Right ventricle myocardium inferior (tissue), 1 donor: ENCODE data around the gene RPL22. TPM values are rescaled to one million over a fixed set of nuclear protein-coding genes. Genes with fewer than 3 reads are reported as not detected.
A peak's percentile ranks its signal among the peaks of the same experiment; 100 is the strongest.

Experiments used
- ATAC-seq: fragments of 200-7000 bp; cut with Tn5 transposase; one replicate; pipeline ENCODE4 v1.9.1; 2020; ENCODE audit warnings: mild to moderate bottlenecking, moderate library complexity
- DNase-seq: peaks from one replicate; pipeline ENCODE4 v3.0.0; 2021; ENCODE audit errors: missing footprints
- intact Hi-C: fragments of 100-400 bp; cut with DNase I; formaldehyde crosslinking; loops from one replicate; pipeline ENCODE4 v1.11.0; 2022
- total RNA-seq: library from RNA; stranded (reverse); fragmentation: NEBNext Ultra II Directional; extraction: Animal tissue kit (Norgen Biotek cat#: 25700); gene quantifications from one replicate; pipeline ENCODE4 v1.2.1, GENCODE V29; 2021
- donor health status: DM: no; HTN: yes; CAD: no; lungs with severe emphysema.

Gene RPL22
- total RNA-seq, 1 donor from 2014 or later = 264 TPM

DNA sequence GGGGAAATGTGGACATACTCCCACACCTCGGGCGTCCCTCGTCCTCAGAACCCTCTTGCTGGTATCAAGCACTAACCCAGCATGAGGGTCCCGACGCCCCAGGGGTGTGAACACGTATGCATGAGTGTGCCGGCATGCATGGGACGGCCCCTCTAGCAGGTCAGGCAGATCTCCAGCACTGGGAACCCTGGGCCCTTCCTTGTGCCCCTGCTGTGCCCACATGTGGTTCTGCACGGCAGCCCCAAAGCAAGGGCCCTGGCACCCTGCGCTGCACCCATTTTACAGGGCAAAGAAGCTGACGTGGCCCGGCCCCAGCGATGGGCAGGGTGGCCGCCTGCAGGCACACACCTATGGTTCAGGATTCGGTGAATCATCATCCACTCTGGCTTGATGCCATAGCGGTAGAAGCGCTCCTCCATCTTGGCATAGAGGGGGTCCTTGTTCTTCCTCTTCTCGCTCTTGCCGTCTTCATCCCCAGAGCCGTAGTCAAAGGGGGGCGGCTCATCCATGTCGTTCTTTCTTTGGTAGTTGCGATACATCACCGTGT lies 53.5 kb downstream of the RPL22 start:
- DNase-seq (no peak), ATAC-seq (no peak)
- intact Hi-C loops = no loop called here

DNA sequence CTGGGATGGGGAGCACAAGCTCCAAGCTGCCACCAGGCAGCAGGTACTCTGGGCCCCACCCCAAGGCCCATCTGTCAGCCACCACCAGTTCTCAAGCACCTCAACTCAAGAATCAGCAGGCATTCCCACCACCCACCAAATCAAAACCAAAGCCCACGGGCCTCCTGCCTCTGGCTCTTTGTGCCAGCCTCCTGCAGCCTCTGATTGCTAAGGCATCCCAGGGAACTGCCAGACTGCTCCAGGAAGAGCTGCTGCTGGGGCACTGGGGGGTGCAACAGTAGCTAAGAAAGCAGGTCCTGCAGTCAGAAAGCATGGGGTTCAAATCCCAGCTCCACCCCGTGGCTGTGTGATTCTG lies 54.0 kb downstream of the RPL22 start:
- intact Hi-C loops = no loop called here
- ATAC-seq (no peak), DNase-seq (no peak)

GRCh38 chr1:6144647-6145395 lies 54.6 kb downstream of the RPL22 start:
- intact Hi-C loops = no loop called here
- ATAC-seq (no peak), DNase-seq (no peak)

DNA sequence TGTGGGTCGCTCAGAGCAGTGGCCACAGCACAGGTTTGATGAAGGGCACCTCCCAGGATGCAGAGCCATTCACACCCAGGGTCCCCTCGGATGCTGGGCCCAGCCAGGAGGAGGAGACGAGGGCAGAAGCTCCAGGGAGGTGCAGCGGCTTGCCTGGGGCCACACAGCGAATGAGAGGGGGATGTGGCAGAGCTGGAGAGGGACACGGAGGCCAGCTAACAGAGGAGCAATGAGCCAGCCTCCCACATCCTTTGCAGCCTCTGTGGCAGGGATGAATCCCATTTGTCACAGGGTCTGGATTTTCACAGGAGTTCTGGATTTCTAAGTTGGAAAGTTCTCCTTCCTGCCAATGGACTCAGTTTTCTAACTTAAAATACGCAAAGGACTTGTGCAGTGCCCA lies 55.2 kb downstream of the RPL22 start:
- no peak for ATAC-seq
- intact Hi-C loops = no loop called here
- no peak for DNase-seq

- DNase-seq = no peak
- no peak for ATAC-seq
- intact Hi-C loops = no loop called here
These were observed 56.0 kb downstream of the RPL22 start for GRCh38 chr1:6143395-6143794.

GRCh38 chr1:6142734-6143133 lies 56.7 kb downstream of the RPL22 start:
- no peak for ATAC-seq

DNA sequence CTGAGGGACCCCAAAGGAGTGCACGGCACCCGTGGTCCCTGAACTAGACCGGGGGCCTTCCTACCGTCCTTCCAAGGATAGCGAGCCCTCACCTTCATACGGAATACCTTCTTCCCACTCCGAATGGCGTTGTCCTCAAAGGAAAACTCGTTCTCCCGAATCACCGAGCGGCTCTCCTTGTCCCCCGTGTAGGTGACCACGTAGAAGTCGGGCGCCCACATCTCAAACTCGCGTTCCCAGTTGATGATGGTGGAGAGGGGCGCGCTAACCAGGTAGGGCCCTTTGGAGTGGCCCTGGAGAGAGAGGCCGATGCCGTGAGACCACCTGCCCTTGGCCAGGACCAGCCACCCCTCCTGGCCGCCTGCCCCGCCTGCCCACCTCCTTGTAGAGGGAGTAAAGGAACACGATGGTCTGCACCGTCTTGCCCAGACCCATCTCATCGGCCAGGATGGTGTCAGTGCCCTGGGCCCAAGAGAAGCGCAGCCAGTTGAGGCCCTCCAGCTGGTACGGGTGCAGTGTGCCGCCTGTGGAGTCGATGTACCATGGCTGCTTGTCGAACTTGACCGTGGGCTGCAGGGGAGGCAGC lies 57.3 kb downstream of the RPL22 start:
- peak; percentile 37 for DNase-seq
- no peak for ATAC-seq
- intact Hi-C loops = no loop called here

More at GRCh38 chr1:6142734-6143133, 56.7 kb downstream of the RPL22 start:
- intact Hi-C loops = no loop called here
- no peak for DNase-seq

- ATAC-seq (no peak), DNase-seq (peak; percentile 21)
- intact Hi-C loops = no loop called here
These were observed 57.8 kb downstream of the RPL22 start for GRCh38 chr1:6141592-6141991.

DNA sequence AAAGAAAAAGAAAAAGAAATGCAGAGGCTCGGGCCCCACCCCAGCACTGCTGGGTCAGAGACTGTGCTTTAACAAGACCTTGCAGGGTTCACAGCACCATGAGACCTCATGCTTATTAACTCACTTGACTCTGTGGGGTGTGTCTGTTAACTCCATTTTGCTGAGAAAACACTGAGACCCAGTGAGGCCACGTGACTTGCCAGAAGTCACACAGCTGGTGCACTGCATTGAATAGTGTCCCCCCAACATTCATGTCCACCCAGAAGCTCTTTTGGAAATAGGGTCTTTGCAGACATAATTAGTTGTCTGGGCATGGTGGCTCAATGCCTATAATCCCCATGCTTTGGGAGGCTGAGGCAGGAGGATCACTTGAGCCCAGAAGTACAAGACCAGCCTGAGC lies 59.0 kb downstream of the RPL22 start:
- DNase-seq (peak; percentile 27), ATAC-seq (no peak)
- intact Hi-C loops = no loop called here

GRCh38 chr1:6137758-6138157 lies 61.6 kb downstream of the RPL22 start:
- intact Hi-C loops = no loop called here
- DNase-seq (peak; percentile 9), ATAC-seq (no peak)

- intact Hi-C loops = no loop called here
- DNase-seq = peak; percentile 50
- ATAC-seq = no peak
These were observed 62.7 kb downstream of the RPL22 start for GRCh38 chr1:6136516-6137220.

Other genes with a start within 250 kb of the RPL22 start
- 4.8 TPM for gene NPHP4, start 207.2 kb downstream of the RPL22 start, total RNA-seq
- gene KCNAB2, start 153.7 kb downstream of the RPL22 start, total RNA-seq = 21.0 TPM
- gene CHD5, start 19.3 kb downstream of the RPL22 start, total RNA-seq = 0.05 TPM
- 54.6 TPM for gene RNF207, start 6.5 kb upstream of the RPL22 start, total RNA-seq
- 58.8 TPM for gene ICMT, start 36.4 kb upstream of the RPL22 start, total RNA-seq
- gene HES3, start 44.6 kb upstream of the RPL22 start, total RNA-seq = not detected
- 10.6 TPM for gene GPR153, start 61.5 kb upstream of the RPL22 start, total RNA-seq
- gene ACOT7, start 194.2 kb upstream of the RPL22 start, total RNA-seq = 9.8 TPM
- not detected for gene HES2, start 220.3 kb upstream of the RPL22 start, total RNA-seq
- gene ESPN, start 225.2 kb upstream of the RPL22 start, total RNA-seq = 0.24 TPM